ENCODE measurements around the gene GRIK4.
"Not testable (repeated sequence)": the region's sequence is repeated elsewhere in the genome, so short reads cannot be mapped to it uniquely, and the experiment has no call there.

Gene GRIK4

DNA sequence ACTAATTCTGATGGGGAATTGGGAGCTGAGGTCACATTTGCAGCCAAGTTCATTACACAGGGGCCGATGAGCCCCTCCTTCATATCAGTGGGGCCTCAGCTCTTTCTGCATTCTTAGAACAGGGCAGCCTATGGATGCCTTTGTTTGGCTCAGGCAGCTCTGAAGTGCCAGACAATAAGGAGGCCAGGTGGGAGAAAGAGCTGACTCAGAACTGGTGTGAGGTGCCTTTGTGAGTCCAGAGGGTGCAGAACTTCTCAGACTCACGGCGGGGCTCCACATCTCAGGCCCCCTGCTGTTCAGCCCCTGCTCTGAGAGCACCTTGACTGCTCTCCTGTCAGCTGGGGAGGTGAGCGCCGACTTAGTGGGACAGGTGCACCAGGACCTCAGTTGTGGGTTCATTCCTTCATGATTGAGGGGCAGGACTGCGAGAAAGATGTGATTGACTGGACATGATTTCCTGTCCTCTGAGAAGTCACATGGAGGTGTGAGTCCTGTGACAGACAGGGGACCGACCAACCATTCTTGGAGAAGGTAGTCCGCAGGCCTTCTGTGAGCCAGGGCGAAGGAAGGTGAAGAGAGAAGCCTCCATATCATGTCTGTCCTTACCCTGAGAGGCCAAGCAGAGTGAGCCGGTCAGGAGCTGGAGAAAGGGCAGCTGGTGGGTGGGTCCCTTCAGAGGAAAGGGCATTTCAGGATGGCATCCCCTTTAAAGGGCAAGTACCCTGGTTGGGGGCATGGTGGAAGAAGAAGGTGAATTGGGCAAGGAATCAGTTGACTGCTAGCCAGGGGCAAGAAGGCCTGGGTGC lies 267.3 kb downstream of the GRIK4 start:
- no peak for DNase-seq (ENCODE audit: low read depth in 2 of 2)

DNA sequence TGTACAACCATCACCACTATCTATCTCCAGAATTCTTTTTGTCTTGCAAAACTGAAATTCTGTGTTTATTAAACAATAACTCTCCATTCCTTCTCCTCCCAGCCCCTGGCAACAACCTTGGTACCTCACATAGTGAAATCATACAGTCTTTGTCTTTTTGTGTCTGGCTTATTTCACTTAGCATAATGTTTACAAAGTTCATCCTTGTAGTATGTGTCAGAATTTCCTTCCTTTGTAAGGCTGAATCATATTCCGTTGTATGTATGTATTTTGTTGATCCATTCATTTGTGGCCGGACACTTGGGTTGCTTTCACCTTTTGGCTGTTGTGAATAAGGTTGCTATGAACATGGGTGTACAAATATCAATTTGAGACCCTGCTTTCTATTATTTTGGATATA lies 268.7 kb downstream of the GRIK4 start:
- DNase-seq (ENCODE audit: low read depth in 2 of 2) = no peak

DNA sequence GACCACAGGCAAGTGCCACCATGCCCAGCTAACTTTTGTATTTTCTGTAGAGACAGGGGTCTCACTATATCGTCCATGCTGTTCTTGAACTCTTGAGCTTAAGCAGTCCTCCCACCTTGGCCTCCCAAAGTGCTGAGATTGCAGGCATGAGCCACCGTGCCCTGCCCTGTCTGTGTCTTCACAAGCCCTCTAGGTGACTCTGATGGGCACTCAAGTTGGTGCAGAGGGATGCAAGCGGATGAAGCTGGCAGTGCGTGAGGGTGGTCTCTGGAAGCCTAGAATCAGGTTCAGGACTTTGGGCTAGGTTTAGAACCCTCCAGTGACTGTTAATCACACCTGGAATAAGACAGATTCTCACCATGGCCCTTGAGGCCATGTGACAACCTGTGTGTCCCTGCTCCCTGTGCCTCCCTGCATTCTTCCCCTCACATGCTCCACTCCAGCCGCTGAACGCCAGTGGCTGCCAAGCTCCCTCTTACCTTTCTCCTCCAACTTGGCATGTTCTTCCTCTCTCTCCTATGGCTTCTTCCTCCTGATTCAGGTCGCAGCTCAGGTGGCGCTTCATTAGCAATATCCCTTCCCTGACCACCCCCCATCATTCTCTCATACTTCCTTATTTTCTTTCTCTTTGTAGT lies 270.1 kb downstream of the GRIK4 start:
- DNase-seq (ENCODE audit: low read depth in 2 of 2) = no peak

DNA sequence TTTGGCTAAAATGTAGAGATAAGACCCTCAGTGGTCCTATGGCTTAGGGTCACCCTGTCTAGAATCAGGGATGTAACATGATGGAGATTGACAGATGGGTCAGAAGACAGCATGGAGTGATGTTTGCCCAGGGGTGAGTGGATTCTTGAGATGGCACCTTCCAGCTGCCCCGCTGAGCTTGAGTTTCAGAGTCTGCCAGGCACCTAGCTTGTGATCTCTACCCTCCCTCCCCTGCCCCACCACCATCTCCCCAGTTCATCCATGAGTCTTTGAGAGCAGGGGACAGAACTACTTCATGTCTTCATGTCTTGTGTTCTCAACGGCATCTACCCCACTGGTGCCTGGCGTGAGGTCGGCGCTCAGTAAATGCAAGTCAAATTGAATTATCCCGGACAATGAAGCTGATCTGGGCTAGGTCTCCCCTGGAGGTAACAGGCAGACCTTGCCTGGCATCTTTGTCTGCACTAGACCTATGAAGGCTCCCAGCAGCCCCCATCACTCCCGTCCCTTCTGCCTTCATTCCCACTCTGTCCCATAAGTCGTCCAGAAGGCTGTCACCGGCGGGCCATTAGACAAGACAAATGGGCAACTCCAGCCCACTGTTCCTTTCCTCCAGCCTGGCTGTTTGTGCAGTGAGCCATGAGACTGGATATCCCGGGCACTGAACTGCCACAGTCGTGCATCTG lies 273.2 kb downstream of the GRIK4 start:
- DNase-seq (ENCODE audit: low read depth in 2 of 2) = no peak

DNA sequence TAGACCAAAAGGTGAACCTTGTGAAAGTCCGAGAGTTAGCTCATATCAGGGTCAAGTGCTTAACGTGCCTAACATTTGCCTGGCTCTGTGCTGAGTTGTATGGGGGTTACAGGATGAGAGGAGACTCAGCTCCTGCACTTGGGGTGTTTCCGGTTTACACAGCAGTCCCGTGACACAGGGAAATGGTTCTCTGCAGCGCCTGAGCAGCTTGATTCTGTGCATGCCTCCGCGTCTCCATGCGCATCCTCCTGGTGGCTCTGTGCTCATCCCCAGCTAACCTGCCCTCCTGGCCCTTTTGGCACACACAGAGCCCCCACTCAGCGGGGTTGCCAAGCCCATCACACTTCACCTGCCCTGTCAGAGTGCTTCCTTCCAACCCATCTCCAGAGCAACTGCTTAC lies 274.0 kb downstream of the GRIK4 start:
- DNase-seq (ENCODE audit: low read depth in 2 of 2) = no peak

DNA sequence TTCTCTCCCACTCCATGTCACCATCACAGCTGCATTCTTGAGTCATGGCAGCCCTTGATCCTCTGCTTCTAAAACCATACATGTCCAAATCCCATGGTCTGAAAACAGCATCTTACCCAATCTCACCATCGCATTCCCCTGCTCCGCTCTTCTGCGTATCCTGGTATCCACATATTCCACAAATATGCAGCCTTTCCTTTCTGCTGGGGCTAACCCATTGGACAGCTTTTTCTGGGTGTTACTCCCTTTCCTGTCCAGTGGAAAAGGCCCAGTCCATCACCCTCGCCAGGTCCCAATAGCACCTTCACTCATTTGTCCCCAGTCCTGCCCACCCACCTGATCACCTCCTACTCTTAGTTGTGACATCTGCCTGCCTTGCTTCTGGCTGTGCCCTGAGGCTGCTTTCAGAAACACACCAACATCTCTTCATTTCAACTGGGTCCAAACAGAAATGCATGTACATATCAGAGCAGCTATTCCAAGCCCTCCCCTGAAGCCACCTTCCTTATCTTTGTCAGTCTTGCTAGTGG lies 274.7 kb downstream of the GRIK4 start:
- DNase-seq (ENCODE audit: low read depth in 2 of 2) = no peak

DNA sequence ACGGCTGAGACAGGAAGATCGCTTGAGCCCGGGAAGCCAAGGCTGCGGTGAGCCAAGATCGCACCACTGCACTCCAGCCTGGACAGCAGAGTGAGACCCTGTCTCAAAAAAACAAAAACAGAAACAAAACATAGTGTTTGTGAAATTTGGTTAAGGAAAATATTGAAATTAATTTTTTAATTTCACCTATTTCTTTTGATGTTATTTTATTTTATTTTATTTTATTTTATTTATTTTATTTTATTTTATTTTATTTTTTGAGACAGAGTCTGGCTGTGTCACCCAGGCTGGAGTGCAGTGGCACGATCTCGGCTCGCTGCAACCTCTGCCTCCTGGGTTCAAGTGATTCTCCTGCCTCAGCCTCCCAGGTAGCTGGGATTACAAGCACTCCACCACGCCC lies 275.7 kb downstream of the GRIK4 start:
- DNase-seq (ENCODE audit: low read depth in 2 of 2) = not testable (repeated sequence)

DNA sequence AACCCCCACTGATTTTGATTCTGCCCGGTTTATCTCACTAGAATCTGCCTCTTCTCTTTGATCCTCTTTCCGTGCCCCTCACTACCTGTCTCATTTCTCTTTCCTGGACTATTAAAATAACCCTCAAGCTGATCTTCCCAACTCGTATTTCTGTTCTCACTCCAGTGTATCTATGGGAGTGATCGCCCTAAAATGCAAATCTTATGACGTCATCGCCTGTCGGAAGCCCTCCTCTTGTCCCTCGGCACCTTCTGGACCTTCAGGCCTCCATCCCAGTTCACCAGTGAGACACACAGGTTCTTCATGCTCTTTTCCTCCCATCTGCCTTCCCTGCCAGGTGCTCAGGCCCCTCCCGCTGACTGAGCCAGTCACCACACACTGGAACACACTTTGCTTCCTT lies 277.8 kb downstream of the GRIK4 start:
- no peak for DNase-seq (ENCODE audit: low read depth in 2 of 2)

DNA sequence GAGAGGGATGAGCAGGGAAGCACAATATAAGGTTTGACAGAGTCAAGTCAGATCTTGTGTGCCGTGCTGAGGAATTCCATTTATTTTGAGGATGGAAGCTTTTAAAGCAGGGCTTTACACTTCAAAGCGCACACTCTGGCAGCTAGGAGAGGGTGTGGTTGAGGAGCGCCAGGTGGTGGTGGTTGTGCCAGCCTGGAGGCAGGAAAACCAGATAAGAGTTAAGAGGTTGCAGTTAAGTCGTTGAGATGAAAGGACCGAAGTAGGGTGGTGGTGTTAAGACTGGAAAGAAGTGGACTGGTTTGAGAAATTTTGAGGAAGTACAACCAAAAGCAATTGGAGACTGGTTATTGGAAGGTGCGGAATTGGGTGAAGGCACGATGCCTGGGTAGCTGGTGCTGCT lies 280.8 kb downstream of the GRIK4 start:
- DNase-seq (ENCODE audit: low read depth in 2 of 2) = no peak

DNA sequence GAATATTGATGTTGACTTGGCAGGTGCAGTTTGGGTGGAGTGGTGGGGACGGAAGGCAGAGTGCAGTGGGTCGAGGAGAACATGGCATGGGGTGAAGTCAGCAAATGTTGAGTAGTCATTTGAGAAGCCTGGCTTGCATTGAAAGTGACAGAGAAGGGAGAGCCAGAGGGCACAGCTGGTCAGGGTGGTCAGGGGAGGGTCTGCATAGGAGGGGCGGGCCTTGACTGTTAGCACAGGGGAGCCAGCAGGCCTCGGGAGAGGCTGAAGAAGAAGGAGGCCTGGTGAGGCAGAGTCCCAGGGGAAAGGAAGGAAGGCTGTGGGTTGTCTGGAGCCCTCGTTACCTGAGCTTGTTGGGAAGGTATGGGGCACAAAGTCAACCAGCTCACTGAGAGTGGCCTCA lies 281.6 kb downstream of the GRIK4 start:
- no peak for DNase-seq (ENCODE audit: low read depth in 2 of 2)

DNA sequence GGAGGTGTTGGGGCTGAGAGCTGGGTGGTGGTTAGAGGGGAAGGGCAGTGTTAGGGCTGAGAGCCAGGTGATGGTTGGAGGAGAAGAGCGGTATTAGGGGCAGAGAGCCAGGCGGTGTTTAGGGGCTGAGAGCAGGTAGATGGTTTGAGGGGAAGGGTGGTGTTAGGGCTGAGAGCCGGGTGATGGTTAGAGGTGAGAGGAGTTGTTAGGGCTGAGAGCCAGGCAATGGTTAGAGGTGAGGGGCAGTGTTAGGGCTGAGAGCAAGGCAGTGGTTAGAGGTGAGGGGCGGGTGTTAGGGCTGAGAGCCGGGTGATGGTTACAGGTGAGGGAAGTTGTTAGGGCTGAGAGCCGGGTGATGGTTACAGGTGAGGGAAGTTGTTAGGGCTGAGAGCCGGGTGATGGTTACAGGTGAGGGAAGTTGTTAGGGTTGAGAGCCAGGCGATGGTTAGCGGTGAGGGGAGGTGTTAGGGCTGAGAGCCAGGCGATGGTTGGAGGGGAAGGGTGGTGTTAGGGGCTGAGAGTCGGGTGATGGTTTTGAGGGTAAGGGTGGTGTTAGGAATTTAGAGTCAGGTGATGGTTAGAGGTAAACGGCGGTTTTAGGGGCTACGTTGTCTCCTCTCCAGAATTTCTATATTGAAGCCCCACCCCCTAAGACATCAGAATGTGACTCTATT lies 282.4 kb downstream of the GRIK4 start:
- no peak for DNase-seq (ENCODE audit: low read depth in 2 of 2)

DNA sequence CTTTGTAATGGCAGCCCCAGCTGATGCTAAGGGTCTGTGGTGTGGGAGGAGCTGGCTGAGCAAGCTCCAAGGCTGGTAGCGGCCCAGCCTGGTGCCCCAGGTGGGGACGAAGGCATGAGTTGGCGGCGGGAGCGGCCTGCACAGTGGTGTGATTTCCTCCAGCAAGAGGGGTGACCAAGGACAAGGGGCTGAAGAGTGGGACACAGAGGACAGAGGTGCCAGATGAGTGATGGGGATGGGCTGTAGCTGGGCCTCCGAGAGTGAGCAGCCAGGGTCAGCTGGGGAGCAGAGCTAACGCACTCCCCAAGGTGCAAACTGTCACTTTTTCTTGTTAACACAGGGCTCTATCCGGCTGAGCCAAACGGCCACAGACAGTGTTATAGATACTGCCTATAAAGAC lies 283.2 kb downstream of the GRIK4 start:
- no peak for DNase-seq (ENCODE audit: low read depth in 2 of 2)

DNA sequence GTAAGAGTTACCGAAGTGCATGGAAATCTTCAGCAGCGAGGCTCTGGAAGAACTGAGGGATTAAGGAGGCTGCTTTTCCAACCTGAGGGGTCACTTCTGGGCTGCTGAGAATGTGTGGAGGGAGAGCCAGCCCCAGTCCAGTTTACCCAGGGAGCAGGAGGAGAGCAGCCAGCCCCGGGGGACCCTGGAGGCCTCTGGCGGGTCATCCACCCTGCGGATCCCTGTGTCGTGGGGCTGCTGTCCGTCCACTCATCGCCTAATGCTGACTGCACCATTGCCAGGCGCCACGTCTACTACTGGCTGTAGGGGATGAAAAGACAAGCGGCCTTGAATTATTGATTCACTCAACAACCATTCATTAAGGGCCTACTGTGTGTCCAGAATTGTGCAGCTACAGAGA lies 283.6 kb downstream of the GRIK4 start:
- DNase-seq (ENCODE audit: low read depth in 2 of 2) = no peak

DNA sequence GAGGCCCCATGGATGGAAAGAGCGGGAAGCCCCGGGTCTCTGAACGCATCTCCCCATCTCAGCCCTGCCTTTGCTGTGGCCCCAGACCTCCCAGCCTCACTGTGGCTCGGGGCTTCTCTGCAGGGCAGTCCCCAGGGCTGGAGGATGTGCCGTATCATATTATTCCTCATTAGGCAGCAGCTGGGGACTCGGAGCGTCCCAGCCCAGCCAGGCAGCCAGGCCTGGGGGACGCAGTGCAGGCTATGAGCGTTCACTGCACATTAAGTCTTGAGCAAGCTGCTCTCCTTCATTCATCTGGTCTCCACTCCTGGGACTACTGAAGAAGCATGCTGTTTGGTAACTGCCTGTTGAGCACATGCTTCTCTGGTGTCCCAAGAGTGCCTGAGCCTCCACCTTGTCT lies 285.6 kb downstream of the GRIK4 start:
- no peak for DNase-seq (ENCODE audit: low read depth in 2 of 2)

DNA sequence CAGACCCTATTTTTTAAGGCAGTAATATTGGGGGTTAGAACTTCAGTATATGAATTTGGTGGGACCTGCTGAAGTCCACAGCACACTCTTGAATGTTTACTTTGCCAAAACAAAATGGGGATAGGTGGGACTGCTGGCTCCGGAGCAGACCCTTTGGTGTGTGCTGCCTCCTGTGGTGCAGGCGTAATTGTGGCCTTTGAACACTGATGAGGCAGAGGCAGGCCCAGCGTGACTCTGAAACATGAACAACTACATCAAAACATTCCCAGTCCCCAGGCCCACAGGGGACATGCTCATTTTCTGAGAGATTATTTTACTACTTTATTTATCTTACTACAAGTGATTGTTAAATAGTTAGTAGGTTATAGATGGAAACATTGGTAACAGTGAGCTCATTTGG lies 287.3 kb downstream of the GRIK4 start:
- no peak for DNase-seq (ENCODE audit: low read depth in 2 of 2)

DNA sequence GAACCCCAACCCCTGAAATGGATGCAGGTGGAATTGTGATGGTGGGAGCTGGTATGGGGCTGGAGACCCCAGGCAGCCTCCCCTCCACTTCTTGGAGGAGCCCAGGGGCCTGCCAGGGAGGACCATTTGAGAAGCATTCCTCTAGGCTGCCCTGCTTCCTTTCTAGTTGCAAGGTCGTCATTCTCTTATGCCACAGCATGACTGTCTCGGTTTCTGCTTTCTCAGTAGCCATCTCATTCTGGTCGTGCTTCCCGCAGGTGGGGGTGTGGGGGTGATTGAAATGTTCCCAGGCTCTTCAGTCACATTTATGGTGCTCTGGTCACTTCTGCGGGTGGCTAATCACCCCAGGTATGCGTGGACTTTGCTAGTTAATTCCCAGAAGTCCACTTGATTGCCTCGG lies 288.7 kb downstream of the GRIK4 start:
- no peak for DNase-seq (ENCODE audit: low read depth in 2 of 2)

DNA sequence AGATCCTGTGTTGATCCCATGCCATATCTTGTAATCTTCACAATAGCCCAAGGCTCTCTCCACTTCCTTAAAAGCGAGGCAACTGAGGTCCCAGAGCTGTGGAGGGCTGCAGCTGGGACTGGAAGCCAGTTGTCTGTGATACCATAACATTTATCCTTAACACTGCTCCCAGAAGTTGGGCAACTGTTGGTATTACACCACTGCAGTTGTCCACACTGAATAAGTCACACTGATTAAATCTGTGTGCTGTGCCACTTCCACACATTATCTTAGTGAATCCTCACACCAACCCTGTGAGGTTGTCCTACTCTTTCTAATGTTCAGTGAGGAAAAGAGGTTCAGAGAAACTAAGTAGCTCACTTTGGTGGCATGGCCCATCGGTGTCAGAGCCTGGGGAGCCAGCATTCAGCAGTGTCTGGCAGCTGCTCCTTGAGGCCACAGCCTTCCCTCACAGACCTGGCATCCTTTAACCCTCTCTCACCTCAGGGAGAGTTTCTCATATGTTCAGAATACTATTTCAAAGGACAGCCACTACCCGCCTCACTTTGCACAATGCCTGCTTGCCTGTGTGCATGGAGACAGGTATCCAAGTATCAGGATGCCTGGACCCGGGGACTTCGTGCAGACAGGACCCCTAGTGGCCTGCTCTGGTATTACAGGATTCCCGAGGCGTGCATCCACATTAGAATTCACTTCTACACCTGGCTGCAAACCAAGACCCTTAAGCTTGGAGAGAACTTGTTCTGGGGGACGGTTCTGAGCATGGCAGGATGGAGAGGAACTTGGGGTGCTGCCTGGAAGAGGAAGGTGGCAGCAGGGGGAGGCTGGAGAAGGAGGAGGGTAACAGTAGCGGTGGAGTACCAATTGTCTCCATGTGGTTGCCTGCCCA lies 290.5 kb downstream of the GRIK4 start:
- peak in 1 of 2 donors; percentile 12 for DNase-seq (ENCODE audit: low read depth in 2 of 2)

DNA sequence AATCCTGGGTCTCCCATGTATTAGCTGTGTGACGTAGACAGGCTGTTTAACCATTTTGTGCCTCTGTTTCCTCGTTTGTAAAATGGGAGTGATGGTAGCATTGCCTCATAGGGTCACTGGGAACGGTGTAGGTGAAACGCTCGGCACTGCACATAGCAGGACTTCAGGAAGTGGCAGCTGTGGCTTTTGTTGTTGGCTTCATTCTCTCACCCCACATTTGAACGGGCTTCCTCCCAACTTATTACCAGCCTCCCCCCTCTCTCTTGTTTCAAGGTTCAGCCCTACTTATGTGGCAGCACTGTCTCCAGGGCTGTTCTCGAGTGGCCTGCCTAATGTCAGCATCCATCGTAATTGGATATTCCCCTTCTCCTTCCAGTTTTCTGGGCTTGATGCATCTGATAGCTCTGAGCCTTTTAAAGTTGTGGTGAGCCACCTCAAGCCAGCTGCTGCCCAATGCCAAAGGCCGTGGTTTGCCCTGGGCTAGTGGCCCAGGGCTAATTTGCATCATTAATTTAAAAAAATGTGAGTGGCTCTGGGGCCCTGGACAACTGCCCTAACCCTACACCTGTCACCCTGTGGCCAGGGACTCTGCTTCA lies 294.5 kb downstream of the GRIK4 start:
- DNase-seq (ENCODE audit: low read depth in 2 of 2) = no peak

DNA sequence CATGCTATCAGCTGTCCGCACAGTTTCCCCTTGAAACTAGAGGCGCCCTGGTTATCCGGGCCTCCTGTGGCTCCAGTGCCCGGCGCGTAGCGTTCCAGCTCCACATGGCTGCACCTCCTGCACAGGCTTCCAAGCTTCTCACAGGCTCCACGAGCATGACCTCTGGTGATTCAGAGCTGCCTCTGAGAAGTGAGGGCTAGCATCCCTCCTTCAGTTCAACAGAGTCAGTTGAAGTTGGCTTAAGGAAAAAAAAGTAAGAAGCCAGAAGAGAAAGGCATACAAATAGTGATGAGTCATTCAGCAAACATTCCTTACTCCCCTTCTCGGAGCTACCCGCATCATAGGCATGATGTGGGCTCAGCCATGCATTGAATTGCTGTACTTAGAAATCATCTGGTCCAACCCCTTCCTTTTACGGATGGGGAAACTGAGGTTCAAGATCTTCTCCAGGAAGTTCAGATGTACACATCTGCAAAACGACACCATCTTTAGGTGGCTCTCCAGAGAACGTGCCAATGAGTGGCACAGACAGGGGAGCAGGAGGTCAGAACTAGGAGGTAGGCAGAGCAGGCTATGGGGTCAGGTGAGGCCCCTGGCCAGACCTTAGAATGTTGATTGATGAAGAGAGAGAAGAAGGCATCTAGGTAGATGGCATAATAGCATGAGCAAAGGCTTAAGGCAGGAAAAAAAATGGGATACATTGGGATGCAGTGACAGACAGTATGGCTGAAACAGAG lies 296.0 kb downstream of the GRIK4 start:
- no peak for DNase-seq (ENCODE audit: low read depth in 2 of 2)

DNA sequence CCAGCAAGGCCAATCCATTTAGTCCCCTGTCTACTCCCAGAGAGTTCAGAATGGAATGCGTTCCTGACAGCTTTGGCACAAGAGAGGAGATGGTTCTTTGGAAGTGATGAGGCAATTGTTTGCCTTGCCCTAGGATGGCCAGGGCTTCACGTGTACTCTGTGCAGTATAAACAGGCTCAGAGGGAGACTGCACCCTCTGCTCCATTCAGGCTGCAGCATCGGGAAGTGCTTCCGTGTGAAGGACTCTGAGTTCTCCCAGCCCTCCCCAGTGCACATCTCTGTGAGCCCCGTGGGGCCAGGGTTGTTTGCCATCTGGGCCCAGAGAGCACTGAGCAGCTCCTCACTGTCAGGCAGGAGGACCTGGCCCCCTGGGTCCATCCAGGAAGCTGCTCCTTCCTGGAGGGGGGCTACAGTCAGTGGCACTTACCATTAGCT lies 297.1 kb downstream of the GRIK4 start:
- DNase-seq (ENCODE audit: low read depth in 2 of 2) = no peak

Measured in activated CD8-positive, alpha-beta memory T cell treated with anti-CD3 and anti-CD28 coated beads for 4 hours (primary cell).